Fibroblast of skin of scalp (primary cell): ENCODE results near the gene PDE9A.
A peak's percentile ranks its signal among the peaks of the same experiment; 100 is the strongest.
"Not testable (repeated sequence)": the region's sequence is repeated elsewhere in the genome, so short reads cannot be mapped to it uniquely, and the experiment has no call there.

Experiments
- DNase-seq: peaks from one replicate; pipeline ENCODE4 v3.0.0-alpha.2; 2013

The PDE9A gene

GRCh38 chr21:42690586-42690985 is 37.2 kb downstream of the PDE9A start:
- DNase-seq = no peak

GRCh38 chr21:42691901-42692559 is 38.6 kb downstream of the PDE9A start:
- no peak for DNase-seq

- no peak for DNase-seq
Measured at GRCh38 chr21:42692688-42693087, 39.3 kb downstream of the PDE9A start.

- no peak for DNase-seq
Measured at GRCh38 chr21:42694751-42695696, 41.6 kb downstream of the PDE9A start.

GRCh38 chr21:42695697-42696380 is 42.4 kb downstream of the PDE9A start:
- peak; percentile 6 for DNase-seq

GRCh38 chr21:42696501-42697040 is 43.1 kb downstream of the PDE9A start:
- DNase-seq = no peak

- DNase-seq = no peak
Measured at GRCh38 chr21:42698733-42699132, 45.3 kb downstream of the PDE9A start.

GRCh38 chr21:42699196-42699595 is 45.8 kb downstream of the PDE9A start:
- no peak for DNase-seq

- DNase-seq = no peak
Measured at GRCh38 chr21:42701706-42702456, 48.5 kb downstream of the PDE9A start.

- DNase-seq = no peak
Measured at GRCh38 chr21:42702720-42703119, 49.3 kb downstream of the PDE9A start.

GRCh38 chr21:42703136-42703908 is 49.9 kb downstream of the PDE9A start:
- DNase-seq = no peak

- DNase-seq = no peak
Measured at GRCh38 chr21:42703965-42704364, 50.5 kb downstream of the PDE9A start.

GRCh38 chr21:42704861-42705260 is 51.4 kb downstream of the PDE9A start:
- DNase-seq = no peak

GRCh38 chr21:42705346-42705745 is 51.9 kb downstream of the PDE9A start:
- no peak for DNase-seq

GRCh38 chr21:42705746-42706374 is 52.4 kb downstream of the PDE9A start:
- no peak for DNase-seq

- DNase-seq = no peak
Measured at GRCh38 chr21:42706765-42707164, 53.3 kb downstream of the PDE9A start.

- no peak for DNase-seq
Measured at GRCh38 chr21:42707207-42707830, 53.9 kb downstream of the PDE9A start.

GRCh38 chr21:42708107-42708506 is 54.7 kb downstream of the PDE9A start:
- DNase-seq = no peak

- not testable (repeated sequence) for DNase-seq
Measured at GRCh38 chr21:42708916-42709315, 55.5 kb downstream of the PDE9A start.

GRCh38 chr21:42711667-42712066 is 58.2 kb downstream of the PDE9A start:
- no peak for DNase-seq
